ENCODE measurements around the gene KRT4.

- TF ChIP-seq FOXM1 (IDR thresholded peaks at IDR 0.05; ENCODE audit: borderline replicate concordance, low read depth) = no peak
- no peak for TF ChIP-seq TCF12 (IDR thresholded peaks at IDR 0.05; ENCODE audit: low read depth)
- TF ChIP-seq YY1 (IDR thresholded peaks at IDR 0.05; ENCODE audit: low read depth) = no peak
- TF ChIP-seq EP300 (IDR thresholded peaks at IDR 0.05; ENCODE audit: borderline replicate concordance) = no peak
- no peak for TF ChIP-seq TAF1 (IDR thresholded peaks at IDR 0.05; ENCODE audit: low read depth)
- TF ChIP-seq, protein P1, sequence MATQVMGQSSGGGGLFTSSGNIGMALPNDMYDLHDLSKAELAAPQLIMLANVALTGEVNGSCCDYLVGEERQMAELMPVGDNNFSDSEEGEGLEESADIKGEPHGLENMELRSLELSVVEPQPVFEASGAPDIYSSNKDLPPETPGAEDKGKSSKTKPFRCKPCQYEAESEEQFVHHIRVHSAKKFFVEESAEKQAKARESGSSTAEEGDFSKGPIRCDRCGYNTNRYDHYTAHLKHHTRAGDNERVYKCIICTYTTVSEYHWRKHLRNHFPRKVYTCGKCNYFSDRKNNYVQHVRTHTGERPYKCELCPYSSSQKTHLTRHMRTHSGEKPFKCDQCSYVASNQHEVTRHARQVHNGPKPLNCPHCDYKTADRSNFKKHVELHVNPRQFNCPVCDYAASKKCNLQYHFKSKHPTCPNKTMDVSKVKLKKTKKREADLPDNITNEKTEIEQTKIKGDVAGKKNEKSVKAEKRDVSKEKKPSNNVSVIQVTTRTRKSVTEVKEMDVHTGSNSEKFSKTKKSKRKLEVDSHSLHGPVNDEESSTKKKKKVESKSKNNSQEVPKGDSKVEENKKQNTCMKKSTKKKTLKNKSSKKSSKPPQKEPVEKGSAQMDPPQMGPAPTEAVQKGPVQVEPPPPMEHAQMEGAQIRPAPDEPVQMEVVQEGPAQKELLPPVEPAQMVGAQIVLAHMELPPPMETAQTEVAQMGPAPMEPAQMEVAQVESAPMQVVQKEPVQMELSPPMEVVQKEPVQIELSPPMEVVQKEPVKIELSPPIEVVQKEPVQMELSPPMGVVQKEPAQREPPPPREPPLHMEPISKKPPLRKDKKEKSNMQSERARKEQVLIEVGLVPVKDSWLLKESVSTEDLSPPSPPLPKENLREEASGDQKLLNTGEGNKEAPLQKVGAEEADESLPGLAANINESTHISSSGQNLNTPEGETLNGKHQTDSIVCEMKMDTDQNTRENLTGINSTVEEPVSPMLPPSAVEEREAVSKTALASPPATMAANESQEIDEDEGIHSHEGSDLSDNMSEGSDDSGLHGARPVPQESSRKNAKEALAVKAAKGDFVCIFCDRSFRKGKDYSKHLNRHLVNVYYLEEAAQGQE (IDR thresholded peaks at IDR 0.05; ENCODE audit: low read depth) = no peak
- no peak for TF ChIP-seq CREB1 (IDR thresholded peaks at IDR 0.05; ENCODE audit: low read depth)
- TF ChIP-seq EGR1 (IDR thresholded peaks at IDR 0.05) = no peak
- no peak for TF ChIP-seq NFIC (IDR thresholded peaks at IDR 0.05)
- no peak for TF ChIP-seq RAD21 (IDR thresholded peaks at IDR 0.05; ENCODE audit: low read depth)
- TF ChIP-seq, protein P2, sequence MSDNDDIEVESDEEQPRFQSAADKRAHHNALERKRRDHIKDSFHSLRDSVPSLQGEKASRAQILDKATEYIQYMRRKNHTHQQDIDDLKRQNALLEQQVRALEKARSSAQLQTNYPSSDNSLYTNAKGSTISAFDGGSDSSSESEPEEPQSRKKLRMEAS (IDR thresholded peaks at IDR 0.05) = no peak
- TF ChIP-seq CEBPB (IDR thresholded peaks at IDR 0.05) = no peak
- no peak for TF ChIP-seq ZBTB7A (IDR thresholded peaks at IDR 0.05; ENCODE audit: low read depth)
- TF ChIP-seq TEAD4 (IDR thresholded peaks at IDR 0.05) = no peak
Measured at GRCh38 chr12:52857500-52857899, 43.6 kb upstream of the KRT4 start.

Data from Ishikawa (cell line).